GM19193 (cell line): ENCODE data around the gene CD1B.

Source experiments
- POLR2A ChIP-seq: IDR thresholded peaks from 4 replicates; pipeline ENCODE4 v1.6.1; 2011; ENCODE audit not compliant: insufficient read depth, insufficient read length; ENCODE audit errors: extremely low read depth

CD1B gene

DNA sequence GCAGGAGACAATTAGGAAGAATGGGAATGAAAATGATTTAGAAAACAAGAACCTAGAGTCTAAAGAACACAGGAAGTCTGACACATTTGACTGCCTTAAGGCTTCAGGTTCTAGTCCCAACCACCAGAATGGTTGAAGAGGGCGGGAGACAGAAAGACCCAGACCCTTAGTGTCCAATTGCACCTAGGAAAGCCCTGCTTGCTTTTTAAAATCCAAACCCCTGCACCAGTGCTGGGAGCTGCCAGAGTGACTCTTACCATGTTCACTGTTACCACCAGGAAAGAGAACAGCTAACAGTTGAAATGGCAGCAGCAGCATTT, 265 bp downstream of the CD1B start:
- TF ChIP-seq POLR2A, result no peak

DNA sequence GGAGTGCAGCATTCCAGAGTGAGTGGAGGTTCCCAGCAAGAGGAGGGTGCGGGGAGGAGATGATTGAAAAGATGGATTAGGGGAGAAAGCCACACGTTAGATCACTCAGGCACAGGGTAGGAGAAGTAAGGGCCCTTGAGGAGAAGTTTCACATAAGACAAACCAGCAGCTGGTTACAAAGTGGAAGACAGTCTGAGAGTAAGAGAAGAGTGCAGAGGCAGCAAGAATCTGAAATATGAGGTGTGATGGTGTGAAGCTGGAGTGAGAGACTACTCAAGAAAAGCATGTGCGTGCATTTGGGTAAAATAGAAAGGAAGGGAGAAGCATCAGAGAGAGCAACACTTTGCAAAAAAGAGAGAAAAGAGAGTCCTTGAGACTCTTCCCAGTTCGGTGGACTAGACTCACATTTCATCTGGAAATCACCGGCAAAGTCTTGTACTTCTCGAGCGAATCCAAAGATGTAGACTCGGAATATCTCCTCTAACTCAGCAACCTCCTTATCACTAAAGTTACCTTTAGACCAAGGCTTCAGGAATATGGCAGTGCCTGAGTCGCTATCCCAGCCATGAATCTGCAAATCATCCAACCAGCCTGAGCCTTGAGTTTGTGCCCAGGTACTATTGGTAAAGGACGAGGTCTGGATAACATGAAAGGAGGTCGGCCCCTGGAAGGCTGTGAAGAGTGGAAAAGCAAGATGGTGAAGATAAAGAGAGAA, 783 bp downstream of the CD1B start:
- TF ChIP-seq POLR2A, result no peak

DNA sequence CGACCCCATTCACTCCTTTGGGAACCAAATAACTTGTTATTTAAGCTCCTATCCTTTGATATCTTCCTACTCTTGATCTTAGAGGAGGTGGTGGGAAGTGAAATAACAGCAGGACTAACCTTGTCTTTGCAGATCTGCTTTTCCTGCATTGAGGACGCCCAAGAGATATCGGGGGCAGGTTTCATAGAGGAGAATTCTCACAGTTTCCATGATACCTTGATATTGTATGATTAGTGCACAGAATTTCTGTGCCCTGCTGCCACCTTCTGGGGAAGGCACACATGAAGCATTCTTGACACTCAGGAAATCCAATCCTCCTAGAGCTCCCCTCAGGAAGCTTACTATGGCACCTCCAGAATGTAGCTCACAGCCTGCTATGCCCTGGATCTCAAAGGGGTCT, 1.6 kb downstream of the CD1B start:
- TF ChIP-seq POLR2A, result no peak

DNA sequence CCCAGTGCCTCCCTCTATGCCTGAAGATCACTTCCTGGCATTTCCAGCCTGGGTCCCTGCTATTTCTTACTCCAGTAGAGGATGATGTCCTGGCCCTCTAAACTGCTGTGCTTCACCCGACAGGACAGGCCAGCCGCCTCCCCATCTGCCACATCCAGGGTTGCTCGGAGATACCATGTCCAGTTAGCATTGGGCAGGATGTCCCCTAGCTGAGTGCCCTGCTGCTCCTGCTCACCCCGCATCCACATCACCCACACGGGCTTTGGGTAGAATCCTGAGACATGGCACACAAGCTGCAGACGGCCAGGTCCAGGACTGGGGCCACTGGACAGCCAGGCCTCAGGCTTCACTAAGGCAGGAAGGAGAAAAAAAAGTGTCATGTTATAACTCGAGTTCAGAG, 2.0 kb downstream of the CD1B start:
- TF ChIP-seq POLR2A, result no peak

DNA sequence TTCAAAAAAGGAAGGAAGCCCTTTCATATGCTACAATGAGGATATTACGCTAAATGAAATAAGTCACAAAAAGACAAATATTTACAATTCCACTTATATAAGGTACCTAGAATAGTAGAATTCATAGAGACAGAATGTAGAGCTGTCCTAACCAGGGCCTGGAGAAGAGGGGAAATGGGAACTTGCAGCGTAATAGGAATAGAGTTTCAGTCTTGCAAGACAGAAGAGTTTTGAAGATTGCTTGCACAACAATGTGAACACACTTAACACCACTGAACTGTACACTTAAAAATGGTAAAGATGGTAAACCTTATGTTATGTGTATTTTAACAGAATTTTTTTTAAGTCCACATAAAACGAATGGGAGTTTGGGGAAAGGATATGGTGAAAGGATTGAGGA, 2.9 kb downstream of the CD1B start:
- no peak for TF ChIP-seq POLR2A

DNA sequence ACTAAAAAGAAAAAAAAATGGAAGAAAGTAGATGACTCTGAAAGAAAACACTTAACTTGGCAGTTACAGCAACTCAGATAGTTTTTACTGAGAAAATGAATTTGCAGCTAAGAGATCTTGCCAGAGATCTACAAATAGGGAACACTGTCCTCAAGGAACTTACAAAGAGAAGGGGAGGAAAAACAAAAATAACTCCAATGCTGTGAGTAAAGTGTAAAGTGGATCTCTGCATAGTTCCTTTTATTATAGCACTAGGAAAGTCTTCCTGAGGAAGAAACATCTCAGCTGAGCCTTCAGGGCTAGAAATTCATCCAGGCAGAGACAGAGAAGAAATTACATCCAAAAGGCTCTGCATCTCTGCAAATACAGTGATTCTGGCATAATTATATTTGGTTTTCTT, 3.9 kb downstream of the CD1B start:
- no peak for TF ChIP-seq POLR2A

DNA sequence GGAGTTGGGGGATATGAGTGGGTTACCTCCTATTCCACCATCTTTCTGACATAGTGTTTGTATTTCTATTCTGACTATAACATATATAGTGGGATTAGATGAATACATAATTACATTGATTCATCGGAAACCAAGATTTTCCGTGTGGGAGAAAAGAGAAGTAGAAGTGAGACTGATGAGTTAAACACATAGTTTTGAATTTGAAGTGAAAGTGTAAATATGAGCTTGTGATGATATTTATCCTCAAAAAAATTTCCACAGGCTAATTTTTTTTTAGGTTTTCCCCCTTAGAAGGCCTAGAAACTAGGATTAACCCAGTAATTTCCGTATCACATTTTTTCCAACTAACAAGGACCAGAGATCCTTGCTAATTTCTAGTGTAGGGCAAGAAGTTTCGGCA, 6.9 kb downstream of the CD1B start:
- TF ChIP-seq POLR2A, result no peak

DNA sequence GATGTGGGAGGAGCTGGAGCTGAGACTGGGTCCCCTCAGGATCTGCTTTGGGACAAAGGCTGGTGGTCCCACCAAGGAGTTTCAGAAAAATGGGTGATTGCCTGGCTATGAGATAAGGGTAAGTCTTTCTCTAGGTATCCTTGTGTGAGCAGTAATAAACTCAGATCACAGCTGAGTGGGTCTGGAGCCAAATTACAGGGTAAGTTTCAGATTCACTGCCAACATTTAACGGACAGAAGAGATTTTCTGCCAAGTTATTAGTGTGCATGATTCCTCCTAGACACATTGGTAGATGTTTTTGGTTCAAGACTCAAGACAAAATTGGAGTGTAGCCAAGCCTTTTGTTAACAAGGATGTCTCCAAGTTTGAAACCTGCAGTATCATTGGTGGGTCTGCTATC, 7.5 kb downstream of the CD1B start:
- no peak for TF ChIP-seq POLR2A

DNA sequence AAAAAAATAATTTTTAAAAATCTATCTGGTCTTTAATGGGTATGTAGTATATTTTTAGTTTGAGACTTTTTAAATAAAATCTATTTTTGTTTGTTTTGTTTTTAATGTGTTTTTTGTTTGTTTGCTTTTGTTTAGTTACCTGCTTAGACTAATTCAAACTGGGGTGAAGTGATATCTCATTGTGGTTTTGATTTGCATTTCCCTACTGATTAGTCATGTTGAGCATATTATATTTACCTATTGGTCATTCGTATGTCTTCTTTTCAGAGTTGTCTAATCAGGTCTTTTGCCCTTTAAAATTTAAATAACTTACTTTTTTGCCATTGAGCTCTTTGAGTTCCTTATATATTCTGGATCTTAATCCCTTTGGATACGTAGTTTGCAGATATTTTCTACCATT, 20.3 kb downstream of the CD1B start:
- no peak for TF ChIP-seq POLR2A

DNA sequence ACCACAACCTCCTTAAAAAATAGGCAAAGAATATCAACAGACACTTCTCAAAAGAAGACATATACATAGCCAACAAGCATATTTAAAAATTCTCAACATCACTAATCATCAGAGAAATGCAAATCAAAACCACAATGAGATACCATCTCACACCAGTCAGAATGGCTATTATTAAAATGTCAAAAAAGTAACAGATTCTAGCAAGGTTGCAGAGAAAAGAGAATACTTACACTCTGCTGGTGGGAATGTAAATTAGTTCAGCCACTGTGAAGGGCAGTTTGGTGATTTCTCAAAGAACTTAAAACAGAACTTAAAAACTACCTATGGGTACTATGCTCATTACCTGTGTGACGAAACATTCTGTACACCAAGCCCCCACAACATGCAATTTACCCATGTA, 20.7 kb downstream of the CD1B start:
- TF ChIP-seq POLR2A, result no peak

DNA sequence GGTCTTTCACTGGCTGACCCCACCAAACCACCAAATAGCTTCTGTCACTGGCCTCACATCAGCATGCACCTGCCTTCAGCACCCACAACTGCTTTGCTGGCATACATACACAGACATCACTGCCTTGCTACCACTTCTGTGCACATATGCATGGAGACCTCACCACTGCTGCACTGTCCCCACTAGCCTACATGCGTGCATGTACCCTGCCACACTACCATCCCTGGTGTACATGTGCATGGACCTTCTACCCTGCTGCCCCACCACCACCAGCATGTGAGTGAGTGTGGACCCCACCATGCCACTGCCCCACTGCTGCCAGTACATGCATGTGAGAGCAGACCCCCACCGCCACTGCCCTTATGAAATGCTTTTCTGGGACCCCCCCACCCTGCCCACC, 35.5 kb downstream of the CD1B start:
- no peak for TF ChIP-seq POLR2A

DNA sequence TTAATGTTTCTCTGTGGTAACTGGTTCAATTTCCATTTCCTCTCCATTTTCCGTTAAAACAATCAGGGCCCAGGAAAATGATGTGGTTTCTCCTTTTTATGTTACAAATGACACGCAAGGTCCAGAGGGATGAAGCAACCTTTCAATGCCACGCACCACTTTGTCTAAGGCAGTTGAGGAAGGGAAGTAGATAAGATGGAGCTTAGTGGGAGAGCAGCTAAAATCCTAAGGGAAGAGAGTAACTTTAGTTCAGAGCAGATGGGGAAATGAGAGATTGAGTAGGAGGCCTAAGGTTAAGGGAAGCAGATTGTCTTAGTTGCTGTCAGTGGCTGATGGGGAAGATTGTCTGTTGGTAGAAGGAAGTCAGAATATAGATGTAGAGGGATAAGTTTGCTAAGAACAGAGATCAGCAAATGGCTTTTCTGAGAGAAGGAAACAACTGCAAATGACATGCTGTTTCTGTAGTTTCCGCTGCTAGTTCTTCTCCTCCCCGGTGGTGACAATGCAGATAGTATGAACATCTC, 40.9 kb downstream of the CD1B start:
- TF ChIP-seq POLR2A, result no peak

DNA sequence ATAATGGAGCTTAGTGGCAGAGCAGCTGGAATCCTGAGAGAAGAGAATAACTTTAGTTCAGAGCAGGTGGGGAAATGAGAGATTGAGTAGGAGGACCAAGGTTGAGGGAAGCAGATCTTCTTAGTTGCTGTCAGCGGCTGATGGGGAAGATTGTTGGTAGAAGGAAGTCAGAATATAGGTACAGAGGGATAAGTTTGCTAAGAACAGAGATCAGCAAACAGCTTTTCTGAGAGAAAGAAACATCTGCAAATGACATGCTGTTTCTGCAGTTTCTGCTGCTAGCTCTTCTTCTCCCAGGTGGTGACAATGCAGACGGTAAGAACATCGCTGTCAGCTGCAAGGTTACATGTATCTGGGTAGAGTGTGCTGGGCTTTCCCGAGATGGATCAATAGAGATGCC, 41.5 kb downstream of the CD1B start, which contains the start of gene CD1C:
CD1C (plus strand) TSS at position 113 of the 400 bp plus-strand sequence; CDS start at position 255, 142 bp downstream.
- TF ChIP-seq POLR2A, result no peak

DNA sequence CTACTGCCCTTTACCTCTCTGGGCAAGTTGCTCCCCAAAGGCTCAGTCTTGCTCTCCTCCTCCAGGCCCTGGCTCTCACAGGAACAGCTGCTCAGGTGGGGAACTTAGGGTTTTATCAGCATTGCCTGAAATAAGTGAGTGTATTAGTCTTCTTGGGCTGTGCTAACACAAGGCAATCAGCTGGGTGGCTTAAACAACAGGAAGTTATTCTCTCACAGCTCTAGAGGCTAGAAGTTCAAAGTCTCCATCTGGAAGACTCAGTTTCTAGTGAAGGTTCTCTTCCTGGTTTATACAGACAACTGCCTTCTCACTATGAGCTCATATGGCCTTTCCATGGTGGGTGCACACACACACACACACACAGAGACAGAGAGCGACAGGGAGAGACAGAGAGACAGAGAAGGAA, 44.4 kb downstream of the CD1B start:
- no peak for TF ChIP-seq POLR2A

DNA sequence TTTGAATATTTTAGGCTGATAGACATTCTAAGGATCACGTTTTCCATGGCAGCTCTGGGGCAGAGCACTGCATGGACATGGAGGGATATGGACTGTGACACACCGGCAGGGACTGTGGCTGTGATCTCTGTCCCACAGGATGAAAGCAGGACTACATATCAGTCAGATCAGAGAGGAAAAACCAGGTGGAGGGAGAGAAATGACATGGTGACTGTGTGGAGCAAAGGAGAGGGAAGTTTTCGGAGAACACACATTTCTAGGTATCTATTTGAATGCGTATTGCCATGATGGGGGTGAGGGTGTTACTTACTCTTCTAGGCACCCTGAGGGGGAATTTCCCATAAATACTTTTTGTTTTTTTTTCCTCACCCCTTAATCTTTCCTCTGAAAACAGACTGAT, 44.8 kb downstream of the CD1B start:
- TF ChIP-seq POLR2A, result no peak

DNA sequence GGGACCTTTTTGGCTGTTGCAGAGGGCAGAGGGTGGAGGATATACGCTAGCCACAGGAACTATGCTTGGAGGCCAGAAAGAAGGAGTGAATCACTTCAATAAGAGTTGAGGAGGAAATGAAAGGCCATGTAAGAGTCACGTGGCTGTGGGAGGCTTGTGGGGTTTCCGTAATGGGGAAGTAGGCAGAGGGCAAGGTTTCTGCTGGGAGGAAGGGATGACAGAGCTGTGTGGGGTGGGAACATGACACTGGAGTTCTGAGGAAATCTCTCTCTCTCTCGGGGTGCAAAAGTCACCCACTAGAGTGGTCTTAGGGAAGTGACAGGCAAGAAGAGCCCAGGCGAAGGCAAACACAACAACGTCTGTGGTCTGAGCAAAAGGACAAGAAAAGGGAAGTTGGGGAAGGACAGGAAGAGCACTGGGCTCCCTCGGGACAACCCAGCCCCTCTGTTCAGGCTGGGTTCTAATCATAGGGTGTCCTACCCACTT, 45.5 kb downstream of the CD1B start:
- peak; percentile 40 for TF ChIP-seq POLR2A

DNA sequence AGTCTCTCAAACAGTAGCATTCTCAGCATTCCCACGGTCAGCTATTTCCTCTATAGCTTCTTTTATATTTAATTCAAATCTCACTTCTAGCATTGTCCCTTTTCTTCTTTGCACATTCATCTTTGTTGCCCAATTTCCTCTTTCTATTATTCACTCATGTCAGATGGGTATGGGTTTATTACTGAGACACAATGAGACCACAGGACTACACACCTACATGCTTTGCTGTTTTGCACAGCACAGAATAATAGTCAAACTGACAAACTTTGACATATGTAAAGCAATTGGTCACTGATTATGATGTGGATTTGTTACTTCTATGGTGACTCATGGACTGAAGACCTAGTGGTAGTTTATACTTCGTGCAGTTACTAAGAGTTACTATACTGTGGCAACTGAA, 47.4 kb downstream of the CD1B start:
- TF ChIP-seq POLR2A, result no peak
